Posterior vena cava (tissue), 2 donors: Measurements from ENCODE around the gene TMEM163. TPM values are rescaled to one million over a fixed set of nuclear protein-coding genes. Genes with fewer than 3 reads are reported as not detected.
"Not testable (repeated sequence)": the region's sequence is repeated elsewhere in the genome, so short reads cannot be mapped to it uniquely, and the experiment has no call there.

Source experiments
- DNase-seq: peaks from one replicate; pipeline ENCODE4 v3.0.0-alpha.2; 2020; ENCODE audit warnings: low spot score
- intact Hi-C, 2 donors: fragments of 100-400 bp; cut with DNase I; formaldehyde crosslinking; loops; one replicate each; pipeline versions ENCODE4 v1.14.1 to v1.14.2; 2022 to 2023
- total RNA-seq, 2 donors: library from RNA; stranded (reverse); fragmentation: NEBNext Ultra II Directional; extraction: Animal tissue kit (Norgen Biotek cat#: 25700); gene quantifications; one replicate each; pipeline ENCODE4 v1.2.1, GENCODE V29; 2021
- donor health status: DM: yes; HTN: yes; CAD: no.
- donor health status: DM: yes; HTN: yes; CAD: no.

TMEM163 gene
- total RNA-seq, 2 donors from 2014 or later: 0.19 to 0.24 TPM

DNA sequence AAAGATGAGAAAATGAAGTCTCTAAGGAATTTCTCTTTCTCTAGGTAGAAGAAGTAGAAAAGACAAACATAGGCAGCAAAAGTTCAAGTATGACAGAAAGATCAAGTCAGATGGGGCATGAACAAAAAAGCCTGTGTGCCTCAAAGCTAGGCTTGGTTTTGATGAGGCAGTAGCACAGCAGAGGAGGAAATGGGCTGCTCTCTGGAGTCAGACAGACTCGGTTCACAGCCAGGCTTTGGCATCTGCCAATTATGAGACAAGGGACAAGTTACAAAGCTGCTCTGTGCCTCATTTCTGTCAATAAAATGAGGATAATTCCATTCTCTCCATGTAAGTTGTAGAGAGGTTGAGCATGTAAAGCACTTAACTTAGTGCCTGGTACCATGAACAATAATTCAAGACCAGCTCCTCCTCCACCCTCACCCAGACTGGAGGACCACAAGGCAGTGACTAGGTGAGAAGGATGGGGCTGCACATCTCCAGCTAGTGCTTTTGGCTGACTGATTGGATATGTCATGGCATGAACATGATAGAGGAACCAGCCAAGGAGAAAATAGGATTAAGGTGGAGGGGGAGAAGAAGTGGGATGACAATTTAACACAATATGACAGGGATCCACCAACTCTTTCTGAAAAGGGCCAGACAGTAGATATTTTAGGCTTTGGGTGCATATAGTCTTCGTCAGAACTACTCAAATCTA lies 84.6 kb downstream of the TMEM163 start:
- no peak for DNase-seq
- intact Hi-C loops: no loop called here

- no peak for DNase-seq
- intact Hi-C loops: no loop called here
These were observed 88.2 kb downstream of the TMEM163 start for GRCh38 chr2:134630504-134631159.

DNA sequence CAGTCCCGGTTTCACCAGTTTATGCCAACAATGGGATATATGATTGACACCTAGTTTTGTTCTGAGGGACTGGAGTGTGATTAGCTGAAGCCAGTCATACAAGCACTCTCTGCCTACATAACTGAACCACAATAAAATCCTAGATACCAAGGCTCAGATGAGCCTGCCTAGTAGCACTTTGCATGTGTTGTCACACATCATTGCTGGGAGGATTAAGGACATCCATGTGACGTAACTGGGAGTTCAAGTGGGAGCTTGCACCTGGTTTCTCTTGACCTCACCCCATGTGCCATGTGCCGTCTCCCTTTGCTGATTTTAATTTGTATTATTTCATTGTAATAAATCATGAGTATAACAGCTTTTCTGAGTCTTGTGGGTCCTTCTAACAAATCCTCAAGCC lies 90.3 kb downstream of the TMEM163 start:
- intact Hi-C loops: no loop called here
- DNase-seq: no peak

DNA sequence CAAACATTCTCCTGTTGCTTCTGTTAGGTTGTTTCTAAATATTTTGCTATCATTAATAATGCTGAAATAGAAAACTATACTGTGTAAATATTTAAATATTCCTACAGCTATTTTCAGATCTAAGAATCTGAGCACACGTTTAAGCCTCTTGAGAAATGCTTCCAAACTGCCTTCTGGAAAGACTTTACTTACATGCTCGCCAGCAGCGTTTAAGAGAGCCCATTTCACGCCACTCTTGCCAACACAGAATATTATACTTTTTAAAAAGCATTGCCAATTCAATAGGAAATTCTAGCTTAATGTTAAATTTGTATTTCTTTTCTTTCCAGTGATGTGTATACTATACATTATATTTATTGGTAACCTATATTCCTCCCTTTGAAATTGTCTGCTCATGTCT lies 92.0 kb downstream of the TMEM163 start:
- no peak for DNase-seq
- intact Hi-C loops: no loop called here

GRCh38 chr2:134625311-134625710 lies 93.5 kb downstream of the TMEM163 start:
- no peak for DNase-seq
- intact Hi-C loops: no loop called here

DNA sequence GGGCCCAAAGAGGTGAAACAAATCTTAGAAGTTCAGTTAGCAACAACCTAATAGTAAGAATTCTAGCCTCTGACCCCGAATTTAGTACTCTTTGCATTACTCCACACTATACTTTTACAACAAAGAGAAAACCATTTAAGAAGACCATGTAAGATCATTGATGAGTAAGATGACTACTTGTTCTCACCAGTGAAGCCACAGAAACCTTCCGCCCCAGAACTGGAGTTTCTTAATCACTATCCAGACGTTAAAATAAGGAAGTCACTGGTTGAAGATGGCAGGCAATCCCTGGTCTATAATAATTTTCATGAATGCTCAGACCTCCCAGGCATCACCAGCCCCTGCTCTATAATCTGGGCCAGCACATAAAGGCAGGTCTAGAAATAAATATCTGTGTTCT lies 95.0 kb downstream of the TMEM163 start:
- intact Hi-C loops: no loop called here
- no peak for DNase-seq

DNA sequence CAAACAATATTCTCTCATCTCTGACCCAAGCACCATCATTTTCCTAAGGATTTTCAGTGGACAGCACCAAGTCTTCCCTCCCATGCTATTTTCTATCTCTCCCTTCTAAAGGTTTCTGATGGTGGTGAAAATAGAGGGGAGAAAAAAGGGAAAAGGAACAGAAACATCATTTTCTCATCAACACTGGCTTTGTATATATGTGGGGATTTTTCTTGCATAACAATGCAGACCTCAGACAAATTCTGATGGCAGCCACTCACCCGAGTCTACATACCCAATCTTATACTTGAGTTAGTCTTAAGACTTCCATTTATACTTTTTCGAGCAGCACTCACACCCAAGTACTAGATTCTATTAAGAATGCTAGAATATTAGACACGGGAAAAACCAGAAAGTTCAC lies 95.8 kb downstream of the TMEM163 start:
- intact Hi-C loops: no loop called here
- DNase-seq: no peak

GRCh38 chr2:134621939-134622705 lies 96.7 kb downstream of the TMEM163 start:
- DNase-seq: no peak
- intact Hi-C loops: no loop called here

DNA sequence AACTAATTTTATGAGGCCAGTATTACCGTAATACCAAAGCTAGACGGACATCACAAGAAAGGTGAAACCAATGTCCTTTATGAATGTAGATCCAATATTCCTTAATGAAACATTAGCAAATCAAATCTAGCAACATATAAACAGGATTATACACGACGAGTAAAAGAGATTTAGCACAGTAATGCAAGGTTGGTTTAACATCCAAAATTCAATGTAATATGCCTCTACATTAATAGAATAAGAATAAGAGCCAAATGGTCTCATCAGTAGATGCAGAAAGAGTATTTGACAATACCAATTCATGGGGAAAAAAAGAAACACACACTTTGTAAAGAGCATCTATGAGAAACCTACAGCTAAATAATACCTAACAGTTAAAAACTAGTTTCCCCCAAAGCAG lies 99.5 kb downstream of the TMEM163 start:
- intact Hi-C loops: no loop called here
- DNase-seq: no peak

- DNase-seq, intact Hi-C loops: not testable (repeated sequence)
These were observed 103.3 kb downstream of the TMEM163 start for GRCh38 chr2:134615480-134615879.

GRCh38 chr2:134611316-134611715 lies 107.5 kb downstream of the TMEM163 start:
- DNase-seq: no peak
- intact Hi-C loops: no loop called here

GRCh38 chr2:134610871-134611270 lies 107.9 kb downstream of the TMEM163 start:
- DNase-seq: no peak

DNA sequence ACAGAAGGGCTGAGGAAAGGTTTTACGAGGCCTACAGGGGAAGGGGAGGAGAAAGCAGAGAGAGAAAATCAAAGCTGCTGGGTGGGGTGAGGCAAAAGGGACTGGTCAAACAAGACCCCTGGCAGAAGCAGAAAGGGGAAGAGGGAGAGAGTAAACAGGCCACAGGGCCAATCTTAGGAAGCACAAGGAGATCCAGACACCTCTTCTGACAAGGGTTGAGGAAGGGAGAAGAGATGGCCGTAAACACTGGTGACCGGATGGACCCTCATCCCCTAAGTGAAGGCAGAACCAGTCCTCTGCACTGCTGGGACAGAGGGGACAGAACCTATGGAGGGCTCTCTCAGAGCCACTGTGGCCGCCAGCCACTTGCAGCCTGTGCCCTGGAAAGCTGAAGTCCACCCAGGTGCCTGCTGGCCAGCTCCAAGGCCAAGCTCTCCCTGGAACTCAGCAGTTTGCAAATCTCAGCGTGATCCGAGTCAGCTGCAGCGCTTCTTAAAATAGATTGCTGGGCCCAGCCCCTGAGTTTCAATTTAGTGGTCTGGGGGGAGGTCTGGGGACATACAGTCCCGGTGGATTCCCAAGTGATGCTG lies 108.8 kb downstream of the TMEM163 start:
- DNase-seq: no peak
- intact Hi-C loops: no loop called here

More at GRCh38 chr2:134610871-134611270, 107.9 kb downstream of the TMEM163 start:
- intact Hi-C loops: no loop called here

GRCh38 chr2:134603966-134604365 lies 114.8 kb downstream of the TMEM163 start:
- intact Hi-C loops: no loop called here
- no peak for DNase-seq

DNA sequence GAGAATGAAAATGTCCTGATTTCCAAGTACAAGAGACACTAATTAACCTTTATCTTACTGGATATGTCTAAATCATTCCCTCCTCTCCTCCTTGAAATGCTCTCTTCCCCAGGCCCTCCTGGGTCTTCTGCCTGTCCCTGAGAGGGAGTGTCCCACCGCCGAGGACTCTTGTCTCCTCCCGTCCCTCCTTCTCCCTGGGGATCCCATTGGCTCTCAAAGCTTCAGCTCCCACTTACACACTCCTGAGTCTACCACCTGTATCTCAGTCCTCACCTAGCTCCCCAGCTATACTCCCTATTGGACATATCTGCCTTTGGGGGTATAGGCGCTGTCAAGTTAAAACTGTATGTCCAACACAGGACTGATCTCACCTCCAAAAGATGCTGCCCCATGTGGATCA lies 116.1 kb downstream of the TMEM163 start:
- DNase-seq: no peak
- intact Hi-C loops: no loop called here

DNA sequence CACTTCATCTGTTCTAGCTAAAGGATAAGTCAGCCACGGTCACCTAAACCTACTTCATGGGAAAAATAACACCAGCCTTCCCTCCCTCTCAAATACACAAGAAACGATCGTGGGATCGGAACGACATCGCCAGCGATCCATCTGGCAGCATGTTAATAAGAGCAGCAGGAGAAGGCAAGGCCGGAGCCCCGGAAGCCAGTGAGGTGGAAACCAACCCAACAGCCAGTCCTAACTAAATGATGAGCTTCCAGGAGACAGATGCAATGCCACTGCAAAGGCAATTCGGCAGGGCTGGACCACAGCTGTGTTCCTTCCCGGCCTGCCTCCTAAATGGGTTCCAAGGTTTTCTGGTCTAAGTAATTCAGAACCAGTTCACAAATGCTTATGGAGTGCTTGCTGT lies 117.5 kb downstream of the TMEM163 start:
- intact Hi-C loops: loop anchor here in 1 of 2 donors (2.0 kb wide), 1 partner anchor 68 kb away; no protein-coding TSS in a partner anchor
- DNase-seq: no peak

- intact Hi-C loops: loop anchor here in 1 of 2 donors (2.0 kb wide), 1 partner anchor 67 kb away; no protein-coding TSS in a partner anchor
- no peak for DNase-seq
These were observed 118.6 kb downstream of the TMEM163 start for GRCh38 chr2:134600208-134600607.

GRCh38 chr2:134599236-134599635 lies 119.6 kb downstream of the TMEM163 start:
- intact Hi-C loops: no loop called here
- no peak for DNase-seq

GRCh38 chr2:134594399-134594798 lies 124.4 kb downstream of the TMEM163 start:
- DNase-seq: no peak
- intact Hi-C loops: no loop called here

DNA sequence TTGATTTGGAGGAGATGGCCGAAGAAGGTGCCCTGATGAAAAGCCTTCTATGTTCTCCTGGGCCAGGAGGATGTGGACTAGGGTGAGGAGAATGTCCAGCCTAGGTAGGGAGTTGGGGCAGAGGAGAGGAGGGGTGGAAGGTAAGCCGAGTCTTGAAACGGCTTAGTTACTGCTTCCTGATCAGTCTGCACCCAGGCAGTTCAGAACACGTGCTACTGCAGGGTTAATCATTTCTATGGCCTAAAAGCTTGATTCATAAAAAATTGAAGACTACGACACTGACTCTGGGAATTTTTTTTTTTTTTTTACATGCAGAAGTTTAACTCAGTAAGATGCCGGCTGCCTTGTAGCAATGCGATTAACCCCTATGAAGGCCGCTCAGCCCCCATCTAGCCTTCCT lies 125.3 kb downstream of the TMEM163 start:
- intact Hi-C loops: no loop called here
- DNase-seq: no peak
